ENCODE measurements around the gene RYR2. TPM values are rescaled to one million over a fixed set of nuclear protein-coding genes. Genes with fewer than 3 reads are reported as not detected.

Gene RYR2
- polyA plus RNA-seq, 2 of the 4 experiments (the other 2 are of a cell fraction), result 0.06 TPM; not detected in 1

GRCh38 chr1:237877631-237878030, 835.6 kb downstream of the RYR2 start (continued):
- TF ChIP-seq ZSCAN20 (CRISPR knock-in tag; IDR thresholded peaks at IDR 0.05) (no peak), BHLHE40 (IDR thresholded peaks at IDR 0.05; ENCODE audit: low read depth, low read length) (no peak), HES2 (IDR thresholded peaks at IDR 0.05) (no peak)

- no peak overlapping the region for H3K4me2 ChIP-seq
- FAIRE-seq, result no peak
- peaks cover 20% of the 10 kb centered on the region for H3K4me1 ChIP-seq
- ATAC-seq, result no peak
- CTCF ChIA-PET, result interaction anchor here (1.5 kb wide), 1 partner anchor 14 kb away, joined by 4 read pairs; no protein-coding TSS in a partner anchor
- POLR2A ChIA-PET, result no interaction called here
- no peaks in the 10 kb centered on the region for H3K9me3 ChIP-seq
- H3K4me3 ChIP-seq, result no peak overlapping the region
- WGBS (ENCODE audit: missing lambda C conversion rate), result 0% methylated on average over 1 of the region's 1 CpG
- no peak for DNase-seq (ENCODE audit: low read depth in 1 of 2, low spot score in 1 of 2)
- TF ChIP-seq CTCF (IDR thresholded peaks at IDR 0.05) (no peak), HMGXB4 (CRISPR knock-in tag; IDR thresholded peaks at IDR 0.05; ENCODE audit: borderline replicate concordance) (no peak), PBX3 (IDR thresholded peaks at IDR 0.05) (no peak)
- H3K27ac ChIP-seq, result no peak overlapping the region
Observed at GRCh38 chr1:237878406-237878805, 836.4 kb downstream of the RYR2 start.

GRCh38 chr1:237879195-237879594, 837.2 kb downstream of the RYR2 start:
- ATAC-seq (peak; percentile 51 to 71; a peak in 2 of 6 replicates), FAIRE-seq (no peak), DNase-seq (ENCODE audit: low read depth in 1 of 2, low spot score in 1 of 2) (peak; percentile 18 to 24)
- Histone ChIP-seq H3K27ac (no peak overlapping the region), H3K4me1 (peaks cover 12% of the 10 kb centered on the region), H3K9me3 (no peaks in the 10 kb centered on the region), H3K4me3 (no peak overlapping the region), H3K4me2 (no peak overlapping the region)
- ChIA-PET CTCF (interaction anchor here (0.9 to 1.5 kb wide), 2 partner anchors 9 to 15 kb away, joined by 3 to 4 read pairs; no protein-coding TSS in a partner anchor), POLR2A (no interaction called here)
- TF ChIP-seq KDM5A (IDR thresholded peaks at IDR 0.05) (no peak), EHMT2 (IDR thresholded peaks at IDR 0.05; ENCODE audit: low read depth) (no peak), MAX (IDR thresholded peaks at IDR 0.05) (no peak)

Small RNA genes lying within 50 kb of the gene (small RNA-seq; reads per million reads assigned to genes)
- gene MIR4428 (0 reads per million in 6 experiments), gene RF00402 (0 reads per million in 6 experiments)

Other genes with a start within 250 kb of the RYR2 start
- gene MTR, start 246.9 kb upstream of the RYR2 start, polyA plus RNA-seq (2011; rRNA removed), result 12.7 and 14.4 TPM in 2 replicates
- 6.2 to 6.4 TPM (median 6.2 TPM) in 3 replicates for gene MTR, start 246.9 kb upstream of the RYR2 start, polyA plus RNA-seq (2017; fragmentation: RNase III; extraction: RNeasy Plus Mini Kit Qiagen cat#74134 plus additional on column Dnase treatment)
- not detected in 2 replicates for gene MT1HL1, start 37.7 kb upstream of the RYR2 start, polyA plus RNA-seq (2011; rRNA removed)
- gene MT1HL1, start 37.7 kb upstream of the RYR2 start, polyA plus RNA-seq (2017; fragmentation: RNase III; extraction: RNeasy Plus Mini Kit Qiagen cat#74134 plus additional on column Dnase treatment), result not detected in 3 replicates

All from A549 (cell line).